KMS-11 (cell line): ENCODE results near the gene GHRH.

Experiments
- H2AFZ ChIP-seq: fragments of 200-600 bp; sonication (generic); 2 replicates; pipeline ENCODE4 v1.6.1; 2016; ENCODE audit warnings: antibody characterized with exemption, mixed run types, low read depth
- H3K27ac ChIP-seq: fragments of 200-600 bp; sonication (generic); 2 replicates; pipeline ENCODE4 v1.6.1; 2016; ENCODE audit warnings: mild to moderate bottlenecking, mixed run types
- H3K27me3 ChIP-seq: fragments of 200-600 bp; sonication (generic); 2 replicates; pipeline ENCODE4 v1.6.1; 2017; ENCODE audit warnings: mild to moderate bottlenecking, low read depth, mixed run types, moderate library complexity; ENCODE audit not compliant: insufficient read depth
- H3K36me3 ChIP-seq: fragments of 200-600 bp; sonication (generic); 2 replicates; pipeline ENCODE4 v1.6.1; 2017; ENCODE audit warnings: mild to moderate bottlenecking, mixed run types; ENCODE audit not compliant: insufficient read depth
- H3K4me1 ChIP-seq: fragments of 200-600 bp; sonication (generic); 2 replicates; pipeline ENCODE4 v1.6.1; 2016; ENCODE audit warnings: mild to moderate bottlenecking, low read depth, mixed run types; ENCODE audit not compliant: poor library complexity, severe bottlenecking
- H3K4me2 ChIP-seq: fragments of 200-600 bp; sonication (generic); 2 replicates; pipeline ENCODE4 v1.7.0; 2016; ENCODE audit warnings: mild to moderate bottlenecking, mixed run types
- H3K4me3 ChIP-seq: fragments of 200-600 bp; sonication (generic); IDR thresholded peaks from 2 replicates; pipeline ENCODE4 v1.6.1; 2017; ENCODE audit warnings: low read depth, low read length, mixed read lengths; ENCODE audit not compliant: insufficient read depth
- H3K79me2 ChIP-seq: fragments of 200-600 bp; sonication (generic); 2 replicates; pipeline ENCODE4 v1.6.1; 2016; ENCODE audit warnings: low read depth, mixed run types; ENCODE audit not compliant: insufficient read depth
- H3K9ac ChIP-seq: fragments of 200-600 bp; sonication (generic); 2 replicates; pipeline ENCODE4 v1.6.1; 2016; ENCODE audit warnings: mild to moderate bottlenecking, mixed run types
- H4K20me1 ChIP-seq: fragments of 200-600 bp; sonication (generic); 2 replicates; pipeline ENCODE4 v1.6.1; 2016; ENCODE audit warnings: mild to moderate bottlenecking, mixed run types; ENCODE audit not compliant: insufficient read depth
- CTCF ChIP-seq: fragments of 200-600 bp; sonication (generic); conservative IDR thresholded peaks from 2 replicates; pipeline ENCODE4 v1.6.1; 2017; ENCODE audit warnings: low read depth, mild to moderate bottlenecking, antibody characterized with exemption, low read length, moderate library complexity, mixed read lengths

The GHRH gene

GRCh38 chr20:37278966-37279590 is 17.5 kb upstream of the GHRH start:
- Histone ChIP-seq H3K4me3 (no peak overlapping the region), H3K9ac (no peak overlapping the region), H2AFZ (no peak overlapping the region), H3K27ac (no peak overlapping the region), H3K79me2 (no peaks in the 10 kb centered on the region), H3K36me3 (no peaks in the 10 kb centered on the region), H3K4me2 (no peak overlapping the region), H4K20me1 (no peaks in the 10 kb centered on the region), H3K27me3 (no peaks in the 10 kb centered on the region), H3K4me1 (no peaks in the 10 kb centered on the region)
- no peak for TF ChIP-seq CTCF

DNA sequence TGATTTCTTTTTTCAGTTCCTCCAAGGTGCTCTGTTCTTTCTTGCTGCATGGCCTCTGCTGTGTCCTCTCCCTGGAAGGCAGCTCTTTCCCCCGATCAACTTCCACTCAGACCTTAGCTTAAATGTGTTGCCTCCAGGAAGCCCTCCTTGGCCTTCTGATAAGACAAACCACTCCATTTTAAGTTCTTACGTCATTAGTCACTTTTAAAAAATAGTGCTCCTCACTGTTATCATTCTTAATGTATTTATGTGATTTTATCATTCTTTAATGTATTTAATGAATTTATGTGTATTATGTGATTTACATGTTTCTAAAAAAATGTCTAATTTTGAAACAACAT is 15.6 kb upstream of the GHRH start:
- H2AFZ ChIP-seq = no peak overlapping the region
- H3K4me3 ChIP-seq = no peak overlapping the region
- no peaks in the 10 kb centered on the region for H3K4me1 ChIP-seq
- H4K20me1 ChIP-seq = no peaks in the 10 kb centered on the region
- no peaks in the 10 kb centered on the region for H3K27me3 ChIP-seq
- no peak overlapping the region for H3K9ac ChIP-seq
- H3K36me3 ChIP-seq = no peaks in the 10 kb centered on the region
- no peak for TF ChIP-seq CTCF
- no peaks in the 10 kb centered on the region for H3K79me2 ChIP-seq
- no peak overlapping the region for H3K27ac ChIP-seq
- H3K4me2 ChIP-seq = no peak overlapping the region

GRCh38 chr20:37276494-37277252 is 15.1 kb upstream of the GHRH start:
- no peak overlapping the region for H2AFZ ChIP-seq
- H3K9ac ChIP-seq = no peak overlapping the region
- no peaks in the 10 kb centered on the region for H3K4me1 ChIP-seq

DNA sequence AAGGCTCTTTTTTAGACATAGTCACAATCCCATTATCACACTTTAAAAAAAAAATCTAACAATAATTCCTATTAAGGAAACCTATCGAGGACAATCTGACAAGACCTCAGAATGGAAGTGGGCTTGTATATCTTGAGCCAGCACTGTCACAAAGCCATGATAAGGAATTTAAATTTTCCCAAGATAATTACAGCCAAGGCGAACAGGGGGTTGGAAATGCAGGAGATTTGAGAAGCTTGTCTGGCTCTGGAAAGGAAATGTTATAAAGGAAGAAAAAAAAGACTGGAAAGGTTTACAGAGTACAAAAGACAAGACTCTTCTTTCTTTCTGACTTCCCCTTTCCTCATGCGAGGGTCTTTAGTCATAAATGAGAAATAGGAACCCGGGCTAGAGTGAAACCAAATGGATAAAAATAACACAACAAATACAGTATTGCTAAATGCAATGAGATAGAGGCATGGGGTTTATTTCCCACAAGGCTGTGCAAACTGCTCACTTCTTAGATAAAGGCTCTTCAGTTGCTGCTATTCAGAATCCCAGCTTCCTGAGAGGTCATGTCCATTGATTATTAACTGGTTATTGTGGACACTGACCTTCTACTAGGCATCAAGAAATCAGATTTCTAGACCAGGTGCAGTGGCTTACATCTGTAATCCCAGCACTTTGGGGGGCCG is 13.4 kb upstream of the GHRH start:
- Histone ChIP-seq H3K9ac (no peak overlapping the region), H3K4me1 (no peaks in the 10 kb centered on the region), H3K4me3 (no peak overlapping the region), H2AFZ (no peak overlapping the region), H3K36me3 (no peaks in the 10 kb centered on the region), H4K20me1 (no peaks in the 10 kb centered on the region), H3K79me2 (no peaks in the 10 kb centered on the region), H3K4me2 (no peak overlapping the region), H3K27ac (no peak overlapping the region), H3K27me3 (no peaks in the 10 kb centered on the region)
- no peak for TF ChIP-seq CTCF

More at GRCh38 chr20:37276494-37277252, 15.1 kb upstream of the GHRH start:
- no peaks in the 10 kb centered on the region for H3K27me3 ChIP-seq
- no peak overlapping the region for H3K4me2 ChIP-seq
- H4K20me1 ChIP-seq = no peaks in the 10 kb centered on the region
- no peaks in the 10 kb centered on the region for H3K36me3 ChIP-seq
- H3K27ac ChIP-seq = no peak overlapping the region
- no peak overlapping the region for H3K4me3 ChIP-seq
- TF ChIP-seq CTCF = no peak
- no peaks in the 10 kb centered on the region for H3K79me2 ChIP-seq
